Stimulated activated CD4-positive, alpha-beta T cell treated with anti-CD3 and anti-CD28 coated beads, Interleukin-4, amount 100 ng/mL, for 48 hours (primary cell): ENCODE results near the gene SRRT.

Experiments
- DNase-seq, 2 donors: peaks; one replicate each; pipeline ENCODE4 v3.0.0-alpha.2; 2020; ENCODE audit warnings: low read depth in 2 of 2

The SRRT gene

DNA sequence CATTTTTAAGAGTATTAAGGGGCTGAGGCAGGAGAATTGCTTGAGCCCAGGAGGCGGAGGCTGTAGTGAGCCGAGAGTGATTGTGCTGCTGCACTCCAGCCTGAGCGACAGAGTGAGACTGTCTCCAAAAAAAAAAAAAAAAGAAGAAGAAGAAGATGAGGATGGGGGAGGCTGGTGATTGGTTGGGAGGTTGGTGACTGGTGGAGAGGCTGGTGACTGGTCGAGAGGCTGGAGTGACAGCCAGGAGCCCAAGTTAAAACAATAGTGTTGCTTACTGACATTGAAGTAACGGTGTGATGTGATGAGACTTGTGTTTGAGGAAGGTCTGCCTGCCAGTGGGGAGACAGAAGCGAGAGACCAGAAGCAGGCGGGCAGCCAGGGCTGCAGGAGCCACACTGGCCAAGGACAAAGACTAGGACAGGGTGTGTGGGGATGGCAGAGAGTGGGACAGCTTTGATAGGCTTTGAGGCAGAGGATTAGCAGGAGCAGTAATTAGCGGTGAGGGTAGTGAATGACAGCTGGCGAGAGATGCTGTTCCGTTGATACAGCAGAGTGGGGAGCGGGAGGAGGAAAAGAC lies 4.9 kb downstream of the SRRT start:
- no peak for DNase-seq

DNA sequence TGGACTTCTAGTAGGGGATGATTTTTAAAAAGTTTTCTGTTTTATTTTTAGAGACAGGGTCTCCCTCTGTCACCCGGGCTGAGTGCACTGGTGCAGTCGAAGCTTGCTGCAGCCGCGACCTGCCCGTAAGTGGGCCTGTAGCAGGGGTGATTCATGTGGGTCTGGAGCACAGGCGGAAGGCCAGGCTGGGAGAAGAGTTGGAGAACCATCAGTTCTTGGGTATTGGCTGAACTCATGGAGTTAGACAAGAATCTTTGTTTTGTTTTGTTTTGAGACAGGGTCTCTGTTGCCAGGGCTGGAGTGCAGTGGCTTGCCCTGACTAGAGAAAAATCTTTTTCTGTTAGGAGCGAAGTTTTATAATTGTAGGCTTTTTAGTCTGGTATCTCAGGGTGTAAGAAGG lies 5.7 kb downstream of the SRRT start:
- DNase-seq, result no peak

DNA sequence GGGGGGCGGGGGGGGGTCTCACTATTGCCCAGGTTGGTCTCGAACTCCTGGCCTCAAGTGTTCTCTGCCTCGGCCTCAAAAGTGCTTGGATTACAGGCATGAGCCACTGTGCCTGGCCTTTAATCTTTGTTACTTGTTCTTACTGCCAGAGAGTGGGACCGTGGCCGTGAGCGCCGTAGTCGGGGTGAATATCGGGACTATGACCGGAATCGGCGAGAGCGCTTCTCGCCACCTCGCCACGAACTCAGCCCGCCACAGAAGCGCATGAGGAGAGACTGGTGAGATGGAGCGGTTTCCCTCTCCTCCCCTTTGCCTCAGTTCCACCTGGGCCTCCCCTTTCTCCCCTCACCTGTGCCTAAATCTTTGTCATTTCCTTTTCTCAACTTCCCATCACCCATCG lies 6.2 kb downstream of the SRRT start:
- no peak for DNase-seq

DNA sequence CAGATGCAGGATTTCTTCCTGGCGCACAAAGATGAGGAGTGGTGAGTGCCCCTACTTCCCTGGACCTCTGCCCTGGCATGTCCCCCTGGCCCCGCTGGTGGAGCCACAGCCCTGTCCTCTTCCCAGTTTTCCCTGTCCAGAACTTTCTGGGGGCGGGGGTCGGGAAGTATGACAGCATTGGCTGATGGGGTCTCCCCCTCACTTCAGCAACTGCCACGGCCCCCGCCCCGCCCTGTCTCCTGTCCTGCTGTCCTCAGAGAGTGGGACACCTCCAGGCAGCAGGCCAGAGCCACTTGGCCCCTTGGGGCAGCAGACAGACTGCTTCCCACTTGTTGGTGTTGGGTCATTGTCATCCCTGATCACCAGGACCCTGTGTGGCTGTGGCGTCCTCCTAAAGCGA lies 7.3 kb downstream of the SRRT start:
- no peak for DNase-seq

DNA sequence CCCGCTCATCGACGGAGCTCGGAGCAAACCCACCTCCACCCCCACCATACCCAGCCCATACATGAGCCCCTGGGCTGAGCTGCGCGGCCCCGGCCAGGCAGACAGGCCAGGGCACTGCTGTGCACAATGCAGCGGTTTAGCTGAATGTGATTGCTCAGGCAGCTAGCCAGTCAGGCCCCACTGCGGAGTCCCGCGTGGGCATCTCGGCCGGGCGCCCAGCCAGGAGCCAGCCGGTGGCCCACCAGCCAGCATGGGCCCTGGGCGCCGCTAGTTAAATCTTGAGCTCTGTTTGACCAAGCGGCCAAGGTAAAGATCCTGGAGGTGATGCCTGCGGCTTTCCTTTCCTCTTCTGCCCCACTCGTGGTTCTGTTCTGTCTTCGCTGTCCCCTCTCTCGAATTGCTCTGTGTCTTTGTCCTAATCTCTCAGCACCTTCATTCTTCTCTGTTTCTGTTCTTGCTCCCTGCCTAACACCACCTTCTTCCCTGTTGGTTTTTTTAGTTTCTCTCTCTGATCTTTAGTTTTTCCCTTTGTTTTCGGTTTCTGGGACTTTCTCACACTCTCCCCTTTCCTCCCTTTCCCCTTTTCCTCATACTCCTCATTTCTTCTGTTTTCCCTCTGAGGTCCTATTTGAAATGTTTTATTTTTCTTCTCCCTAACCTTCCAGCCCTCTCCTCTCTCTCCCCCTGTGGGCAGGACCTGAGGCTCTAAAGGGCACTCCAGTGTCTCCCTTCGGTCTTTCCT lies 8.1 kb downstream of the SRRT start:
- no peak for DNase-seq

DNA sequence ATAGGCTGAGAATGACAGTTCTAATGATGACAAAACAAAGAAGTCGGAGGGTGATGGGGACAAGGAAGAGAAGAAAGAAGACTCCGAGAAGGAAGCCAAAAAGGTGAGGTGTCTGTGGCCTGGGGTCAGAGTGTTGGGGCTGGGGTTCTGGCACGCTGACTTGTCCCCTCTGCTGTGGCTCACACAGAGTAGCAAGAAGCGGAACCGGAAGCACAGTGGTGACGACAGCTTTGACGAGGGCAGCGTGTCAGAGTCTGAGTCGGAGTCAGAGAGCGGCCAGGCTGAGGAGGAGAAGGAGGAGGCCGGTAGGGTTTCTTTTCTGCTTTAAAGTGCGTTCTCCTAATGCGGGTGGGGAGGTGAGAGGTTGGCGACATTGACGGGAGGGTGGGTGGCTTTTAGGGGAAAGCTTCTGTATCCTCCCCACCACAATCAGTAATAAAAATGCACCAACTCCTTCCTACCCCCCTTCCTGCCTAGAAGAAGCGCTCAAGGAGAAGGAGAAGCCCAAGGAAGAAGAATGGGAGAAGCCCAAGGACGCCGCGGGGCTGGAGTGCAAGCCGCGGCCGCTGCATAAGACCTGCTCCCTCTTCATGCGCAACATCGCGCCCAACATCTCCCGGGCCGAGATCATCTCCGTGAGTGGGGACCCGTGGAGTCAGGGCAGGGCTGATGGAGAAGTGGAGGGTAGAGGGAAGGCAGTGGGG lies 10.0 kb downstream of the SRRT start:
- DNase-seq, result no peak

DNA sequence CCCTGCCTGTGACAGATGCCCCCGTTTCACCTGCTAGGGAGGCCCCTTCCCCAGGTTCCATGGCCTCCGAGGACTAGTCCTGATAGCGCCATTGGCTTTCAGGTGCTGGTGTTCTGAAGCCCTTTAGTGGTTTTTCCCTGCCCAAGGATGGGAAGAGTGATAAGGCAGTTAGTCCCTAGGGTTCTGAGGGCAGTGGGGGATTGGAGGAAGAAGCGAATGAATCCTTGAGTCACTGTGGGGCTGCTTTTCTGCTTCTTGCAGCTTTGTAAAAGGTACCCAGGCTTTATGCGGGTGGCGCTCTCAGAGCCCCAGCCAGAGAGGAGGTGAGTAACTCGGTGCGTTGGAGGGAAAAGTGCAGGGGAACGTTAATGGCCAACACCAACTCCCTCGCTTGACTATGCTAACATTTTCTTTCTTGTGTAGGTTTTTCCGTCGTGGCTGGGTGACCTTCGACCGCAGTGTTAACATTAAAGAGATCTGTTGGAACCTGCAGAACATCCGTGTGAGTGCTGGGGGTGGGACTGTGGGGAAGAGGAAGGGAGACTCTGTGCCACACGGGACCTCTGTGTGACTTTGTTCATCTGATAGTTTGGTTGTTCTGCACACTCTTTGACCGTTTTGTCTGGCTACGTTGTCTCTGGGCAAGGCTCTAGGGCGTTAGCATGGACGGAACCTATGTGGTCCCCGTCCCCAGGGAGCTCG lies 10.7 kb downstream of the SRRT start:
- DNase-seq, result no peak

DNA sequence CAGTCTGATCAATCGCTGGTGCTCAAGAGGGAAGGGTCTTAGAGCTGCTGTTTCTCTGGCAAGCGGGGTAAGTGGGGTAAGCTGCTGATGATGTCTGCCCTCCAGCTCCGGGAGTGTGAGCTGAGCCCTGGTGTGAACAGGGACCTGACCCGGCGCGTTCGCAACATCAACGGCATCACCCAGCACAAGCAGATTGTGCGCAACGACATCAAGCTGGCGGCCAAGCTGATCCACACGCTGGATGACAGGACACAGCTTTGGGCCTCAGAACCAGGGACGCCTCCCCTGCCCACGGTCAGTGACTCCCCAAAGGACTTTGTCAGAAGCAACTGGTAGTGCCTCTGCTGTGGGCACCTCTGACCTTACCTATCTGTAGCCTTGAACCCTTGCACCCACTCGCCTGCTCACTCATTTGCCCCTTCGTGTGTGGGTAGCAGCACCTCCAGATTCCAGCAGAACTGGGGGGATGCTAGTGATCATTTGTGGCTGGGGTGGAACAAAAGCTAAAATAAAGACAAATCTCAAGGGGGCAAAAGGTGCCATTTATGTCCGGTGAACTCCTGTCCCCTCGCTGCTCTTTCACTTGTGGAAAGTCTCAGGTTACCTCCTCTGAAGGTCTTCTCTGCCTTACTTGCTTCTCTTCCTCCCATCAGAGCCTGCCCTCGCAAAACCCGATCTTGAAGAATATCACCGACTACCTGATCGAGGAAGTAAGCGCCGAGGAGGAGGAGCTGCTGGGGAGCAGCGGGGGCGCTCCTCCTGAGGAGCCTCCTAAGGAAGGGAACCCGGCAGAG lies 11.4 kb downstream of the SRRT start:
- no peak for DNase-seq

DNA sequence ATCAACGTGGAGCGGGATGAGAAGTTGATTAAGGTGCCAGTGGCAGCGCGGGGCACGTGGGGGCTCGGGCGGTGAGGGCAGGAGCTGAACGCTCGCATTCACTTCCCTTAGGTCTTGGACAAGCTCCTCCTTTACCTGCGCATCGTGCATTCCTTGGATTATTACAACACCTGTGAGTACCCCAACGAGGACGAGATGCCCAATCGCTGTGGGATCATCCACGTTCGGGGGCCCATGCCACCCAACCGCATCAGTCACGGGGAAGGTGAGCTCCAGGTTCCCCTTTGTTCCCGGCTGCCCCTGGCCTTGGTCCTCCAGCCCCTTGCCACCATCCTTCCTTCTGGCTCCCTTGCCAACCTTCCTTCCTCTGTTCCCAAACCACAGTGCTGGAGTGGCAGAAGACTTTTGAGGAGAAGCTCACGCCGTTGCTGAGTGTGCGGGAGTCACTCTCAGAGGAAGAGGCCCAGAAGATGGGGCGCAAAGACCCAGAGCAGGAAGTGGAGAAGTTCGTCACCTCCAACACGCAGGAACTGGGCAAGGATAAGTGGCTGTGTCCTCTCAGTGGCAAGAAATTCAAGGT lies 12.1 kb downstream of the SRRT start:
- no peak for DNase-seq

DNA sequence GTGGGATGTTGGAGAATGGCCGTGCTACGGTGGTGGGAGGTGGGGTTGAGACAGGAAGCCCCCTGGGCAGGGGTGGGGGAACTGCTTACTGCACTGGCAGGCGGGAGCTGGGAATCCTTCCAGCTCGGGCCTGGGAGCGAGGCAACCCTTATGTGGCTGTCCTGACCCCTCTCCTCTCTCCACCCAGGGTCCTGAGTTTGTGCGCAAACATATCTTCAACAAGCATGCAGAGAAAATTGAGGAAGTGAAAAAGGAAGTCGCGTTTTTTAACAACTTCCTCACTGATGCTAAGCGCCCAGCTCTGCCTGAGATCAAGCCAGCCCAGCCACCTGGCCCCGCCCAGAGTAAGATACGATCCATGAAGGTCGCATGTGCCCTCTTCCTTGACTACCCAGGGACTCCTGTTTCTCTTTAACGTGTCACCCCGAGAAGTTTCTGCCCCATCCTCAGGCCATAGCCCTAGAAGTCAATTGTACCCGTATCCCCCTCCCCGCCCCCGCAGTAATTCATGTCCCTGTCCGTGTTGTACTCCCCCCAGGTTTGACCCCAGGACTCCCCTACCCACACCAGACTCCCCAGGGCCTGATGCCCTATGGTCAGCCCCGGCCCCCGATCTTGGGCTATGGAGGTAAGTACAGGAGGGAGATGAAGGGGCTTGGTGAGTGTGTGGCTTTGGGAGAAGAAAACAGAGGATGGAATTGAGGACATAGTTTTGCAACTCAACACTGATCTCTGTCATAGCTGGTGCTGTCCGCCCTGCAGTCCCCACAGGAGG lies 12.8 kb downstream of the SRRT start:
- DNase-seq, result no peak

DNA sequence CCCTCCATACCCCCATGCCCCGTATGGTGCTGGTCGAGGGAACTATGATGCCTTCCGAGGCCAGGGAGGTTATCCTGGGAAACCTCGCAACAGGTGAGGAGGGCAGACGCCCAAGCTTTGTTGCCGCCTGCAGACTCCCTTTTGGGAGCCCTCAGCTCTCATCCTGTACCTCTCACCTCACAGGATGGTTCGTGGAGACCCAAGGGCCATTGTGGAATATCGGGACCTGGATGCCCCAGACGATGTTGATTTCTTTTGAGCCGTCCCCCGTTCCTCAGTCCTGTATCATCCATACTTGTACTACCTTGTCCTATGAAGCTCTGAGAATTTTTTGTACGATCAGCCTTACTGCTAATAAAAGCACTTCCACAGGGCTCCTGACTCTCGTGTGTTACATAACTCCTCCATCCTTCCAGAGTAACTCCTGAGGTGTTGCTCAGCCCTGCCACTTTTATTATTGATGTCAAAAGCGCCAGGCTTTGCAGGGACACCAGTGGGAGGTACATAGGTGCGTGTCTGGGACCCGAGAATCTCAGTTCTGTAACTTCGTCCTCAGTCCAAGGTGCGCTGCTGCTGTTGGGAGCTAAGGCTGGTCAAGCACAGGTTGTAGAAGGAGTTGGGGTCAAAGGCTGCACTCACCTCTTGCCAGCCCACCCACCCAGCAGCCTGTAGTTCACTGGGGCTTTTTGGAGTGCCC lies 13.5 kb downstream of the SRRT start:
- no peak for DNase-seq

DNA sequence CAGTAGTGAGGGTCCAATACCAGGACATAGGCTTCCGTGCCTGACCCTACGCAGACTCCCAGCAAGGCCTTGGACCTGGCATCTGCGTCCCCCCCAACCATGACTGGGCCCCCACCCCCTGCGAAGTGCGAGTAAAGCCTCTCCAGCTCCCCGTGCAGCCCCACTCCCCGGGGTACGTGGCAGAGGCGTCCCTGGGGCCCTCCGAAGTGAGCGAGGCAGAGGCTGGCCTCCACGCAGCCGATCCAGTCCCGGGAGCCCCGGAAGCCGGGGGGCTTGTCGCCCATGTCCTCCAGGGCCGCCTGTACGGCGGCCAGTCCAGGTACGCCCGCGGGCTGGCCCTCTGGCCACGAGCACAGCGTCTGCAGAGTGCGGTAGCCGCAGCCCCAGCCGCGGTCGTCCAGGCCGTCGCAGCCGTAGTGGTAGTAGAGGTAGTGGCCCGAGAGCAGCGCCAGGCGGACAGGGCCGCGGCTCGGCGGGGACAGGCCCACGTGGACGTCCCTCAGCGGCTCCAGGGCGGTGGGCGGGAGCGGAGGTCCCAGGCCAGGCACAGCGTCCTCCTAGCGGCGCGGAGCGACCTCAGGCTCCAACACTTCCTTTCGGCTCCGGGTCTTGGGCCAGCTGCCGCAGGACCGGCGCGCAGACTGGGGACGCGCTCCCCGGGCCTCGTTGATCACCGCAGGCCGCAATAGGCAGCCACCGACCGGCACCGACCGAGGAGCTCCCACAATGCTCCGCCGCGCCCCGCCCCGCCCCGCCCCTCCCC lies 14.3 kb downstream of the SRRT start, which contains the start of gene UFSP1:
TSS of gene UFSP1 (minus strand) at position 728 of the 763 bp plus-strand sequence. CDS start at position 284, 444 bp downstream.
- no peak for DNase-seq

DNA sequence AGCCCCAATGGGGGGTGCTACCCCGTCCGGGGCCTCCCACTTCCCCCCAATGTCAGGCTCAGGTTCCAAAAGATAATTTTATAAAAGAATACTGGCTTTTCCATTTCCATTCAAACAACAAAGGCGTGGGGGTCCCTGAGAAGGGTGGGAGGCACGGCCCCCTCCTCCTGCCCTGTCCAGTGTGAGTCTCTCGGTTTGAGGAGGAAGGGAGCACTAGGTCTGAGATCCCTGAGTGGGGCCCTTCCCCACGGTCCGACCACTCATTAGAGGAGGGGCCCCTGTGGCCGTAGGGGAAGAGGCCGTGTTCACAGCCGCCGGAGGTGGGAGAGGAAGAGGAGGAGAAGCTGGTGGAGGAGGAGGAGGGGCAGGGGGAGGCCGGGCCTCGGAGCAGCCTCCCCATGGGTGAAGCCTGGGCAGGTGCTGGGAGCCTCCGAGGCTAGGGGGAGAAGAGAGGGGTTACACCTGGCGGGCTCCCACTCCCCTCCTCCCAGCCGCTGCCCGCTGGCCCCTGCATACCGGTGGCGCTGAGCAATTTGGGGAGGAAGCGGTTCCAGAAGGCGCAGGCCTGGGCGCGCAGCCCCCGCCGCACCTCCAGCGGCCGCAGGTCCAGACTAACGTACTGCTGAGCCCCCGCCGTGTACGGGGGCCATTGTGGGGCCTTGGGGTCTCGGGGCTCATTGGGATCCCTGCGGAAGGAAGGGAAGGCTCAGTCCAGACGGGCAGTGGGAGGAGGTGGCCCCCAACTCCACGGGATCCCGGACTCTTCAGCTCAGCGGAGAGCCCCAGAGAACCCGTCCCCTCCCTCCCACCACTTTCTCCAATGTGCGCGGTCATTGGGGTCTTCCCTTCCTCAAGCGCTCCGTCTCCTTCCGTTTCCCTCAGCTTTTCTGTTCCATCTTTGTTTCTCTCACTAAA lies 16.0 kb downstream of the SRRT start:
- DNase-seq, result no peak

DNA sequence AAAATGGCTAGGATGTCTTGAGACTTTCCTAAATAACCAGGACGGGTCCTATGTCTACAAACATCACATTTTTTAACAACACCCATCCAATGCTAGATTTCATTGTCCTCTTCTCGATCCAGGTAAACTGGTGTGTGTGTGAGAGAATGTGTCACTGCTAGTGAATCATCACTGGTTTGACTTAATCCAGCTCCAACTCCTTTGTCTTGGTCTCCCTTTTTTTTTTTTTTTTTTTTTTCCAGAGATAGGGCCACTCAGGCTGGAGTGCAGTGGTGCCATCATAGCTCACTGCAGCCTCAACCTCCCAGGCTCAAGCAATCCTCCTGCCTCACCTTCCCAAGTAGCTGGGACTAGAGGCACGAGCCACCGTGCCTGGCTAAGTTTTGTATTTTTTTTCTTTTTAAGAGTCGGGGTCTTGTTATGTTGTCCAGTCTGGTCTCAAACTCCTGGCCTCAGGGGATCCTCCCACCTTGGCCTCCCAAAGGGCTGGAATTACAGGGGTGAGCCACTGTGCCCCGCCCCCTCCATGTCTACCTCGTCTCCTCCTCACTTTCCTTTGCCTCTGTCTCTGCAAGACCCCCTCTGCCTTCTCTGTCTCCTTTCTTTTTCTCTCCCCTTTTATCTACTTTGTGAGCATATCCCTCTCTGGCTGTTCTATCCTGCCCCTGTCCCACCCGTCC lies 16.8 kb downstream of the SRRT start:
- no peak for DNase-seq

DNA sequence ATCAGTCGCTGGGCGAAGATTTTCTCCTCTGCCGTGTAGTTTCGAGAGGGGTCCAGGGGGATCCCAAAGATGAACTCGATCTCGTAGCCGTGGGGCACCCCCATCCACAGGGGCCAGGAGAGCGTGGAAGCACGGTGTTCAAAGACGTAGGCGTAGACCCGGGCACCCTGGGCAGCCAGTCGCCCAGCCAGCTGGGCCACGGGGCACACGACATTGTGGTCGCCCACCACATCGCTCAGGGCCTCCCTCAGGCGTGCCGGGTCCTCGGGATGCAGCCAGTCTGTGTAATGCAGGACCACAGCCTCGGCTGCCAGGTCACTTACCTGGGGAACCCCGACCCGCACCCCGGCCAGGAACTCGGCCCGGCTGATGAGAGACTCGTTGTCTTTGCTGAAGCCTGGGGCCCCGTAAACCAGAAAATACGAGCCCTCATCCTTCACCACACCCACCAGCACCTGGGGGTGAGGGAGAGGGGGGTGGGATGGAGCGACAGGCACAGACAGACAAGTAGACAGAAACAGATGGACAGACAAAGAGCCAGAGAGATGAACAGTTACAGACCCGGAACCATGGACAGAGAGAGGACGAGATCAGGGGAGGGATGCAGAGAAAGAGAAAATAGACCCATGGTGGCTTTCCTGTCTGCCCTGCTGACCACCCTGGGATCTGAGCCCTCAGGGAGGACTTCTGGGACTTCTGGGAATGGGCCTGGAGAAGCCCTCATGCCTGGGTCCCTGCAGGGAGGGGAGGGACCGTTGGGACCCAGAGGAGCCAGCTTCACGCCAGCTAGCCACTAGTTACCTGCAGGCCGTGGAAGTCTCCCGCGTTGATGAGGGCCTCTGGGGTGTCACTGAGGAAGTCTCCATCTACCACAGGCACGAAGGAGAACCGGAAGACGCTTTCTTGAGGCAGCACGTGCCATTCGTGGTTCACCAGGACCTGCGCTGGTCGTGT lies 17.7 kb downstream of the SRRT start:
- DNase-seq, result no peak

DNA sequence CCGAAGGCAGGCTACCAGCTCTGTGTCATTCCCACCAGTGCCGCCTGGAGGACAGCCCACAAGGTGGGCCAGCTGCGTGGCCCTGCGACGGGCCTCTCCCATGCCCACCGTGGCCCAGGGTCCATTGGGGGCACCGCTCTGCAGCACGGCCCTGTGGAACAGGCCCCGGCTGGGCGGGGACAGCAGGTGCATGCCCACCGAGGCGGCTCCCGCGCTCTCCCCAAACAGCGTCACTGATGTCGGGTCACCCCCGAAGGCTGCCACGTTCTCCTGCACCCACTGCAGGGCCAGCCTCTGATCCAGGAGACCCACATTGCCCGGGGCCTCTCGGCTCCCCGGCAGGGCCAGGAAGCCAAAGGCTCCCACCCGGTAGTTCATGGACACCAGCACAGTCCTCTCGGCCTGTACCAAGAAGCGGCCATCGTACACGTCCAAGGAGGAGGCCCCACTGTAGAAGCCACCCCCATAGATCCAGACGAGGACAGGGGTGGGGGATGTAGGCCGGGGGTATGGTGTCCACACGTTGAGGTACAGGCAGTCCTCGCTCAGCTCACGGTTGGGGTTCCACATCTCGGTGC lies 18.5 kb downstream of the SRRT start:
- no peak for DNase-seq
